NCI-H2081 (cell line): Measurements from ENCODE around the gene GPSM1.

Source experiments
- DNase-seq, 2 experiments: peaks; one replicate each; lab custom pipeline; 2025; lab: John Stamatoyannopoulos, UW

Gene GPSM1

GRCh38 chr9:136304456-136304855, 22.9 kb upstream of the GPSM1 start:
- no peak for DNase-seq

GRCh38 chr9:136304981-136305380, 22.4 kb upstream of the GPSM1 start:
- DNase-seq, result no peak

GRCh38 chr9:136305804-136306203, 21.5 kb upstream of the GPSM1 start:
- no peak for DNase-seq

- no peak for DNase-seq
Measured at GRCh38 chr9:136306211-136307208, 20.8 kb upstream of the GPSM1 start.

- no peak for DNase-seq
Measured at GRCh38 chr9:136307215-136307750, 20.1 kb upstream of the GPSM1 start.

- DNase-seq, result no peak
Measured at GRCh38 chr9:136308006-136308701, 19.2 kb upstream of the GPSM1 start.

- DNase-seq, result no peak
Measured at GRCh38 chr9:136308702-136309053, 18.7 kb upstream of the GPSM1 start.

- DNase-seq, result peak; percentile 51 to 81
Measured at GRCh38 chr9:136309101-136309801, 18.1 kb upstream of the GPSM1 start.

GRCh38 chr9:136309806-136310220, 17.5 kb upstream of the GPSM1 start:
- DNase-seq, result no peak

GRCh38 chr9:136310273-136311030, 16.9 kb upstream of the GPSM1 start:
- no peak for DNase-seq

- DNase-seq, result peak in 1 of 2 experiments; percentile 26
Measured at GRCh38 chr9:136311051-136312008, 16.0 kb upstream of the GPSM1 start.

GRCh38 chr9:136312009-136312375, 15.3 kb upstream of the GPSM1 start:
- DNase-seq, result no peak

- DNase-seq, result peak in 1 of 2 experiments; percentile 19
Measured at GRCh38 chr9:136312436-136312835, 14.9 kb upstream of the GPSM1 start.

GRCh38 chr9:136313111-136314055, 14.0 kb upstream of the GPSM1 start:
- DNase-seq, result no peak

- DNase-seq, result no peak
Measured at GRCh38 chr9:136314056-136314416, 13.3 kb upstream of the GPSM1 start.

- no peak for DNase-seq
Measured at GRCh38 chr9:136314944-136315343, 12.4 kb upstream of the GPSM1 start.

GRCh38 chr9:136316271-136316751, 11.0 kb upstream of the GPSM1 start:
- no peak for DNase-seq

- DNase-seq, result no peak
Measured at GRCh38 chr9:136316896-136317676, 10.3 kb upstream of the GPSM1 start.
